ENCODE data around the gene FOXN3. TPM values are rescaled to one million over a fixed set of nuclear protein-coding genes. Genes with fewer than 3 reads are reported as not detected.

FOXN3 gene
- total and polyA plus RNA-seq, 2 donors (not counting 3 experiments of a cell fraction or from before 2014, with no cell fraction given), result 16.9 to 41.8 TPM

DNA sequence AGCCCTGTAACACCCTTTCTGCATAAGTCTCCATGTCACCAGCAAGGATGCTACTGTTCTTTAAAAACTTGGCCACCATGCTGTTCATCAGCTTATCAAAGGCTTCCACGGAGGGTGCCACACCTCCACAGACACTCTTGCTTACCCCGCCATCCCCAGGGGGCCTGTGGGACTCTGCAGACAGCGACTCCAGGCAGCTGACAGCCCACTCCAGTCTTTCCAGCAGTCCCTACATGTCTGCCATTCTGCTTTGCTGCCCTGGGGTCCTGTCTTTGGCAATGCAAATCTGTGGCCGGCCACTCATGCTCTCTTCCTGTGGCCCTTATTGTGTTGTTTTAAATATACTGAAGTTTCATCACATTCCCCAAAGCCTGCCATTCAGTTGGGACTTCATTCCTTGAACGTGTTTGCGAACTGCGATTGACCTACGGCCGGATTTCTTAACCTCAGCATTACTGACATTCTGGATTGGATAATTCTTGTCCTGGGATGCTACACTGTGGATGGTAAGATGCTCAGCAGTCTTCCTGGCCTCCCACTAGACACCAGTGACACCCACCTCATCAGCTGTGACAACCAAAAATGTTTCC is 125.6 kb downstream of the FOXN3 start:
- no peak overlapping the region for H3K9ac ChIP-seq (replicated peaks; ENCODE audit: extremely low read depth, insufficient read depth, low read length)
- BruUV-seq (replicated peaks), result no TSS peak
- H4K20me1 ChIP-seq (replicated peaks; ENCODE audit: control insufficient read depth, extremely low read depth, insufficient read depth, low read length), result peaks cover 2% of the 10 kb centered on the region
- H3K4me3 ChIP-seq (replicated peaks in 1 of 3; ENCODE audit: insufficient read depth in 1 of 3, low read depth in 1 of 3, low read length in 3 of 3), result no peak overlapping the region
- CTCF ChIA-PET, result no interaction called here
- POLR2A ChIA-PET, result no interaction called here
- FAIRE-seq (no peak), DNase-seq (ENCODE audit: low read depth, low spot score) (no peak)
- no peaks in the 10 kb centered on the region for H3K79me2 ChIP-seq (ENCODE audit: control insufficient read depth, insufficient read depth, low read length)
- no peaks in the 10 kb centered on the region for H3K9me1 ChIP-seq (replicated peaks; ENCODE audit: control insufficient read depth, extremely low read depth, insufficient read depth, low read length)
- peaks cover 0 to 3% of the 10 kb centered on the region in 2 experiments for H3K36me3 ChIP-seq (ENCODE audit: control insufficient read depth in 2 of 2, extremely low read depth in 1 of 2, insufficient read depth in 2 of 2, low read length in 2 of 2)
- intact Hi-C loops (cut with micrococcal nuclease) (no loop called here), dilution Hi-C loops (cut with MboI; ENCODE audit: extremely low pct_ligation_motif_present, low sequenced_read_pairs) (no loop called here)
- no peak overlapping the region for H3K4me2 ChIP-seq (ENCODE audit: insufficient read depth, low read length)
- H3K9me3 ChIP-seq (replicated peaks; ENCODE audit: control insufficient read depth, insufficient read depth, low read length), result no peaks in the 10 kb centered on the region
- peaks cover 4% of the 10 kb centered on the region for H3K4me1 ChIP-seq (ENCODE audit: control insufficient read depth, extremely low read depth, insufficient read depth, low read length)
- TF ChIP-seq, protein P1, sequence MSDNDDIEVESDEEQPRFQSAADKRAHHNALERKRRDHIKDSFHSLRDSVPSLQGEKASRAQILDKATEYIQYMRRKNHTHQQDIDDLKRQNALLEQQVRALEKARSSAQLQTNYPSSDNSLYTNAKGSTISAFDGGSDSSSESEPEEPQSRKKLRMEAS (IDR thresholded peaks at IDR 0.05; ENCODE audit: insufficient read depth, insufficient read length), result no peak
- TF ChIP-seq, protein P2, sequence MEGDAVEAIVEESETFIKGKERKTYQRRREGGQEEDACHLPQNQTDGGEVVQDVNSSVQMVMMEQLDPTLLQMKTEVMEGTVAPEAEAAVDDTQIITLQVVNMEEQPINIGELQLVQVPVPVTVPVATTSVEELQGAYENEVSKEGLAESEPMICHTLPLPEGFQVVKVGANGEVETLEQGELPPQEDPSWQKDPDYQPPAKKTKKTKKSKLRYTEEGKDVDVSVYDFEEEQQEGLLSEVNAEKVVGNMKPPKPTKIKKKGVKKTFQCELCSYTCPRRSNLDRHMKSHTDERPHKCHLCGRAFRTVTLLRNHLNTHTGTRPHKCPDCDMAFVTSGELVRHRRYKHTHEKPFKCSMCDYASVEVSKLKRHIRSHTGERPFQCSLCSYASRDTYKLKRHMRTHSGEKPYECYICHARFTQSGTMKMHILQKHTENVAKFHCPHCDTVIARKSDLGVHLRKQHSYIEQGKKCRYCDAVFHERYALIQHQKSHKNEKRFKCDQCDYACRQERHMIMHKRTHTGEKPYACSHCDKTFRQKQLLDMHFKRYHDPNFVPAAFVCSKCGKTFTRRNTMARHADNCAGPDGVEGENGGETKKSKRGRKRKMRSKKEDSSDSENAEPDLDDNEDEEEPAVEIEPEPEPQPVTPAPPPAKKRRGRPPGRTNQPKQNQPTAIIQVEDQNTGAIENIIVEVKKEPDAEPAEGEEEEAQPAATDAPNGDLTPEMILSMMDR (IDR thresholded peaks at IDR 0.05; ENCODE audit: extremely low read depth in 1 of 2, insufficient read depth in 1 of 2, low read depth in 1 of 2, low read length in 2 of 2), result no peak
- TF ChIP-seq MYC (IDR thresholded peaks at IDR 0.05; ENCODE audit: low read depth, low read length), result no peak
- TF ChIP-seq JUN (IDR thresholded peaks at IDR 0.05; ENCODE audit: borderline replicate concordance, insufficient read depth, insufficient read length, low read depth), result no peak
- TF ChIP-seq POLR2AphosphoS5 (IDR thresholded peaks at IDR 0.05; ENCODE audit: insufficient read depth, low read depth, low read length), result no peak
- no peak for TF ChIP-seq POLR2A (IDR thresholded peaks at IDR 0.05; ENCODE audit: low read depth, low read length)
- TF ChIP-seq FOS (IDR thresholded peaks at IDR 0.05; ENCODE audit: borderline replicate concordance, insufficient read depth, low read length), result no peak
- no peak for TF ChIP-seq EZH2 (IDR thresholded peaks at IDR 0.05; ENCODE audit: borderline replicate concordance, low read depth, low read length, severe bottlenecking)
- no peak overlapping the region for H3K27ac ChIP-seq (ENCODE audit: insufficient read depth, low read depth, low read length)
- H2AFZ ChIP-seq (ENCODE audit: low read depth, low read length), result no peak overlapping the region
- no peaks in the 10 kb centered on the region for H3K27me3 ChIP-seq (ENCODE audit: control insufficient read depth in 2 of 2, insufficient read depth in 2 of 2, low read length in 2 of 2)
